Keratinocyte (primary cell): Measurements from ENCODE around the gene ZNF324B.

Experiments used
- CTCF ChIP-seq, 3 experiments: IDR thresholded peaks in 1 of 3; conservative IDR thresholded peaks in 1 of 3; optimal IDR thresholded peaks in 1 of 3; 2 replicates in 2 of 3; 3 replicates in 1 of 3; pipeline versions ENCODE3 to v1.5.1; 2011; ENCODE audit warnings: low read length in 3 of 3, mild to moderate bottlenecking in 3 of 3, moderate library complexity in 2 of 3, control low read depth in 1 of 3, inconsistent platforms in 1 of 3; ENCODE audit not compliant: insufficient read depth in 2 of 3; ENCODE audit errors: extremely low read depth in 1 of 3
- EZH2 ChIP-seq: IDR thresholded peaks from one replicate; pipeline ENCODE4 v1.6.1; 2012; ENCODE audit warnings: inconsistent platforms, mild to moderate bottlenecking, low read length, moderate library complexity

- TF ChIP-seq CTCF (optimal IDR thresholded peaks at IDR 0.05 in 1 of 3, IDR thresholded peaks at IDR 0.05 in 1 of 3, conservative IDR thresholded peaks at IDR 0.05 in 1 of 3; ENCODE audit: extremely low read depth in 1 of 3, insufficient read depth in 2 of 3, low read length in 3 of 3) (peak in 1 of 3 experiments; percentile 51), EZH2 (no peak)
Observed at GRCh38 chr19:58468216-58468839, 16.9 kb downstream of the ZNF324B start.
